ENCODE measurements around the gene TOPBP1. TPM values are rescaled to one million over a fixed set of nuclear protein-coding genes. Genes with fewer than 3 reads are reported as not detected.

The TOPBP1 gene
- total RNA-seq, 1 donor from 2014 or later, result 23.9 TPM

GRCh38 chr3:133672461-133672860 is 10.7 kb upstream of the TOPBP1 start:
- H4K20me1 ChIP-seq (ENCODE audit: insufficient read depth, low read length), result no peaks in the 10 kb centered on the region
- H3K4me1 ChIP-seq (ENCODE audit: insufficient read depth, low read length), result no peaks in the 10 kb centered on the region
- H3K4me1 Mint-ChIP-seq (ENCODE audit: low read depth, unreplicated experiment), result peaks cover 11% of the 10 kb centered on the region
- no peaks in the 10 kb centered on the region for H3K36me3 Mint-ChIP-seq (ENCODE audit: low read depth, unreplicated experiment)
- DNase-seq (ENCODE audit: low read depth) (no peak), FAIRE-seq (no peak)
- H3K79me2 ChIP-seq (ENCODE audit: insufficient read depth, low read length), result no peaks in the 10 kb centered on the region
- no peaks in the 10 kb centered on the region for H3K9me3 Mint-ChIP-seq (ENCODE audit: unreplicated experiment)
- no peak overlapping the region for H3K27ac ChIP-seq (ENCODE audit: low read depth, low read length)
- H2AFZ ChIP-seq (ENCODE audit: low read depth, low read length), result no peak overlapping the region
- H3K4me3 Mint-ChIP-seq (ENCODE audit: unreplicated experiment), result no peak overlapping the region
- H3K4me3 ChIP-seq (ENCODE audit: insufficient read depth, low read depth, low read length), result no peak overlapping the region
- H3K9me3 ChIP-seq (ENCODE audit: insufficient read depth, low read depth, low read length), result no peaks in the 10 kb centered on the region
- peaks cover 39% of the 10 kb centered on the region for H3K27me3 Mint-ChIP-seq (ENCODE audit: low read depth, unreplicated experiment)
- peaks cover 41% of the 10 kb centered on the region for H3K27me3 ChIP-seq (ENCODE audit: insufficient read depth, low read length)
- H3K9ac ChIP-seq (ENCODE audit: low read length), result no peak overlapping the region
- H3K4me2 ChIP-seq (ENCODE audit: low read length), result no peak overlapping the region
- H3K36me3 ChIP-seq (ENCODE audit: insufficient read depth, low read length), result no peaks in the 10 kb centered on the region
- TF ChIP-seq CTCF (IDR thresholded peaks at IDR 0.05; ENCODE audit: insufficient read depth, low read depth, low read length) (no peak), EZH2 (IDR thresholded peaks at IDR 0.05; ENCODE audit: insufficient read depth, low read length) (no peak)
- H3K27ac Mint-ChIP-seq (ENCODE audit: unreplicated experiment), result no peak overlapping the region

- Histone ChIP-seq H3K9me3 (ENCODE audit: insufficient read depth, low read depth, low read length) (no peaks in the 10 kb centered on the region), H3K27me3 (ENCODE audit: insufficient read depth, low read length) (peaks cover 29% of the 10 kb centered on the region), H3K9ac (ENCODE audit: low read length) (no peak overlapping the region), H3K27ac (ENCODE audit: low read depth, low read length) (no peak overlapping the region), H3K36me3 (ENCODE audit: insufficient read depth, low read length) (no peaks in the 10 kb centered on the region), H3K4me2 (ENCODE audit: low read length) (no peak overlapping the region), H4K20me1 (ENCODE audit: insufficient read depth, low read length) (no peaks in the 10 kb centered on the region), H2AFZ (ENCODE audit: low read depth, low read length) (no peak overlapping the region), H3K79me2 (ENCODE audit: insufficient read depth, low read length) (no peaks in the 10 kb centered on the region), H3K4me3 (ENCODE audit: insufficient read depth, low read depth, low read length) (no peak overlapping the region), H3K4me1 (ENCODE audit: insufficient read depth, low read length) (no peaks in the 10 kb centered on the region)
- Mint-ChIP-seq H3K4me1 (ENCODE audit: low read depth, unreplicated experiment) (peaks cover 14% of the 10 kb centered on the region), H3K4me3 (ENCODE audit: unreplicated experiment) (no peak overlapping the region), H3K27me3 (ENCODE audit: low read depth, unreplicated experiment) (peaks cover 24% of the 10 kb centered on the region), H3K36me3 (ENCODE audit: low read depth, unreplicated experiment) (no peaks in the 10 kb centered on the region), H3K27ac (ENCODE audit: unreplicated experiment) (no peak overlapping the region), H3K9me3 (ENCODE audit: unreplicated experiment) (no peaks in the 10 kb centered on the region)
- DNase-seq (ENCODE audit: low read depth) (no peak), FAIRE-seq (no peak)
- TF ChIP-seq EZH2 (IDR thresholded peaks at IDR 0.05; ENCODE audit: insufficient read depth, low read length) (no peak), CTCF (IDR thresholded peaks at IDR 0.05; ENCODE audit: insufficient read depth, low read depth, low read length) (no peak)
Observed at GRCh38 chr3:133670525-133670995, 8.8 kb upstream of the TOPBP1 start.

- FAIRE-seq (no peak), DNase-seq (ENCODE audit: low read depth) (no peak)
- no peaks in the 10 kb centered on the region for H3K4me1 ChIP-seq (ENCODE audit: insufficient read depth, low read length)
- H3K9me3 Mint-ChIP-seq (ENCODE audit: unreplicated experiment), result no peaks in the 10 kb centered on the region
- H3K36me3 Mint-ChIP-seq (ENCODE audit: low read depth, unreplicated experiment), result no peaks in the 10 kb centered on the region
- H3K4me3 ChIP-seq (ENCODE audit: insufficient read depth, low read depth, low read length), result no peak overlapping the region
- H3K36me3 ChIP-seq (ENCODE audit: insufficient read depth, low read length), result no peaks in the 10 kb centered on the region
- H3K27me3 Mint-ChIP-seq (ENCODE audit: low read depth, unreplicated experiment), result peaks cover 21% of the 10 kb centered on the region
- H3K27me3 ChIP-seq (ENCODE audit: insufficient read depth, low read length), result peaks cover 24% of the 10 kb centered on the region
- peaks cover 14% of the 10 kb centered on the region for H3K4me1 Mint-ChIP-seq (ENCODE audit: low read depth, unreplicated experiment)
- no peak overlapping the region for H3K4me2 ChIP-seq (ENCODE audit: low read length)
- TF ChIP-seq CTCF (IDR thresholded peaks at IDR 0.05; ENCODE audit: insufficient read depth, low read depth, low read length), result no peak
- no peak for TF ChIP-seq EZH2 (IDR thresholded peaks at IDR 0.05; ENCODE audit: insufficient read depth, low read length)
- H4K20me1 ChIP-seq (ENCODE audit: insufficient read depth, low read length), result no peaks in the 10 kb centered on the region
- no peak overlapping the region for H3K4me3 Mint-ChIP-seq (ENCODE audit: unreplicated experiment)
- H3K9ac ChIP-seq (ENCODE audit: low read length), result no peak overlapping the region
- H3K9me3 ChIP-seq (ENCODE audit: insufficient read depth, low read depth, low read length), result no peaks in the 10 kb centered on the region
- H3K79me2 ChIP-seq (ENCODE audit: insufficient read depth, low read length), result no peaks in the 10 kb centered on the region
- H3K27ac Mint-ChIP-seq (ENCODE audit: unreplicated experiment), result no peak overlapping the region
- H2AFZ ChIP-seq (ENCODE audit: low read depth, low read length), result no peak overlapping the region
- no peak overlapping the region for H3K27ac ChIP-seq (ENCODE audit: low read depth, low read length)
Observed at GRCh38 chr3:133669949-133670524, 8.3 kb upstream of the TOPBP1 start.
